HG03025 (cell line): ENCODE results near the gene PSMA6.
"Not testable (repeated sequence)": the region's sequence is repeated elsewhere in the genome, so short reads cannot be mapped to it uniquely, and the experiment has no call there.

ENCODE experiments used
- ATAC-seq: cut with Tn5 transposase; IDR thresholded peaks from one replicate; pipeline ENCODE4 v1.9.1; 2021; ENCODE audit warnings: mild to moderate bottlenecking, moderate library complexity; ENCODE audit not compliant: unreplicated experiment, low FRiP score

Gene PSMA6

GRCh38 chr14:35306114-35306513 lies 13.9 kb downstream of the PSMA6 start:
- ATAC-seq, result no peak

GRCh38 chr14:35317820-35318219 lies 25.6 kb downstream of the PSMA6 start:
- ATAC-seq, result no peak

- ATAC-seq, result no peak
These were observed 27.3 kb downstream of the PSMA6 start for GRCh38 chr14:35319509-35319908.

- no peak for ATAC-seq
These were observed 28.3 kb downstream of the PSMA6 start for GRCh38 chr14:35320472-35320871.

- no peak for ATAC-seq
These were observed 34.2 kb downstream of the PSMA6 start for GRCh38 chr14:35326375-35326774.

- ATAC-seq, result no peak
These were observed 39.7 kb downstream of the PSMA6 start for GRCh38 chr14:35331605-35332516.

GRCh38 chr14:35332517-35333263 lies 40.5 kb downstream of the PSMA6 start:
- no peak for ATAC-seq

- no peak for ATAC-seq
These were observed 41.1 kb downstream of the PSMA6 start for GRCh38 chr14:35333264-35333730.

GRCh38 chr14:35333797-35334743 lies 41.9 kb downstream of the PSMA6 start:
- ATAC-seq, result no peak

GRCh38 chr14:35335388-35336092 lies 43.4 kb downstream of the PSMA6 start:
- ATAC-seq, result no peak

- ATAC-seq, result not testable (repeated sequence)
These were observed 44.0 kb downstream of the PSMA6 start for GRCh38 chr14:35336171-35336493.

GRCh38 chr14:35336494-35337268 lies 44.5 kb downstream of the PSMA6 start:
- no peak for ATAC-seq

- no peak for ATAC-seq
These were observed 45.4 kb downstream of the PSMA6 start for GRCh38 chr14:35337269-35338255.

- ATAC-seq, result no peak
These were observed 46.7 kb downstream of the PSMA6 start for GRCh38 chr14:35338731-35339405.

- peak; percentile 43 for ATAC-seq
These were observed 47.7 kb downstream of the PSMA6 start for GRCh38 chr14:35339761-35340406.

- no peak for ATAC-seq
These were observed 48.7 kb downstream of the PSMA6 start for GRCh38 chr14:35340616-35341453.
